ENCODE measurements around the gene TTC28. TPM values are rescaled to one million over a fixed set of nuclear protein-coding genes. Genes with fewer than 3 reads are reported as not detected.
"Not testable (repeated sequence)": the region's sequence is repeated elsewhere in the genome, so short reads cannot be mapped to it uniquely, and the experiment has no call there.

TTC28 gene
- total RNA-seq, 1 experiment from 2014 or later, result 11.2 TPM

GRCh38 chr22:28630177-28630574 is 49.5 kb downstream of the TTC28 start:
- no peaks in the 10 kb centered on the region for H3K4me1 ChIP-seq (ENCODE audit: low read length)
- no peak overlapping the region for H2AFZ ChIP-seq (ENCODE audit: low read length)
- no peaks in the 10 kb centered on the region for H4K20me1 ChIP-seq (ENCODE audit: insufficient read depth, low read depth, low read length)

GRCh38 chr22:28629420-28630176 is 50.0 kb downstream of the TTC28 start:
- Histone ChIP-seq H3K9me3 (ENCODE audit: low read length) (no peaks in the 10 kb centered on the region), H3K9me2 (replicated peaks; ENCODE audit: insufficient read depth, low read length) (no peaks in the 10 kb centered on the region), H4K20me1 (ENCODE audit: insufficient read depth, low read depth, low read length) (no peaks in the 10 kb centered on the region), H3K4me3 (ENCODE audit: low read length) (no peak overlapping the region), H3K79me2 (ENCODE audit: low read length) (no peaks in the 10 kb centered on the region), H3K36me3 (ENCODE audit: insufficient read depth, low read length) (no peaks in the 10 kb centered on the region), H3K27ac (ENCODE audit: low read length) (no peak overlapping the region), H3K4me1 (ENCODE audit: low read length) (no peaks in the 10 kb centered on the region), H3K4me2 (ENCODE audit: low read depth, low read length, poor library complexity, severe bottlenecking) (no peak overlapping the region), H3K9ac (ENCODE audit: low read length) (no peak overlapping the region), H3K27me3 (ENCODE audit: low read length) (no peaks in the 10 kb centered on the region), H2AFZ (ENCODE audit: low read length) (no peak overlapping the region)
- DNase-seq, result no peak

More at GRCh38 chr22:28630177-28630574, 49.5 kb downstream of the TTC28 start:
- Histone ChIP-seq H3K4me2 (ENCODE audit: low read depth, low read length, poor library complexity, severe bottlenecking) (no peak overlapping the region), H3K4me3 (ENCODE audit: low read length) (no peak overlapping the region), H3K9me2 (replicated peaks; ENCODE audit: insufficient read depth, low read length) (no peaks in the 10 kb centered on the region), H3K36me3 (ENCODE audit: insufficient read depth, low read length) (no peaks in the 10 kb centered on the region), H3K9me3 (ENCODE audit: low read length) (no peaks in the 10 kb centered on the region), H3K27ac (ENCODE audit: low read length) (no peak overlapping the region), H3K79me2 (ENCODE audit: low read length) (no peaks in the 10 kb centered on the region), H3K27me3 (ENCODE audit: low read length) (no peaks in the 10 kb centered on the region), H3K9ac (ENCODE audit: low read length) (no peak overlapping the region)
- no peak for DNase-seq

- no peak overlapping the region for H2AFZ ChIP-seq (ENCODE audit: low read length)
- no peak overlapping the region for H3K9ac ChIP-seq (ENCODE audit: low read length)
- no peaks in the 10 kb centered on the region for H3K4me1 ChIP-seq (ENCODE audit: low read length)
- H4K20me1 ChIP-seq (ENCODE audit: insufficient read depth, low read depth, low read length), result 0 out of 2 replicates have a peak, but pooled peaks cover 5% of the 10 kb centered on the region
- H3K79me2 ChIP-seq (ENCODE audit: low read length), result no peaks in the 10 kb centered on the region
- no peaks in the 10 kb centered on the region for H3K27me3 ChIP-seq (ENCODE audit: low read length)
- no peak for DNase-seq
- no peaks in the 10 kb centered on the region for H3K9me2 ChIP-seq (replicated peaks; ENCODE audit: insufficient read depth, low read length)
- H3K27ac ChIP-seq (ENCODE audit: low read length), result no peak overlapping the region
- no peaks in the 10 kb centered on the region for H3K36me3 ChIP-seq (ENCODE audit: insufficient read depth, low read length)
- H3K9me3 ChIP-seq (ENCODE audit: low read length), result no peaks in the 10 kb centered on the region
- no peak overlapping the region for H3K4me2 ChIP-seq (ENCODE audit: low read depth, low read length, poor library complexity, severe bottlenecking)
- H3K4me3 ChIP-seq (ENCODE audit: low read length), result no peak overlapping the region
Measured at GRCh38 chr22:28628766-28629165, 50.9 kb downstream of the TTC28 start.

- Histone ChIP-seq H3K9ac (ENCODE audit: low read length) (no peak overlapping the region), H3K27me3 (ENCODE audit: low read length) (no peaks in the 10 kb centered on the region), H3K9me3 (ENCODE audit: low read length) (no peaks in the 10 kb centered on the region), H3K4me2 (ENCODE audit: low read depth, low read length, poor library complexity, severe bottlenecking) (no peak overlapping the region), H3K4me3 (ENCODE audit: low read length) (no peak overlapping the region), H3K4me1 (ENCODE audit: low read length) (no peaks in the 10 kb centered on the region), H3K79me2 (ENCODE audit: low read length) (no peaks in the 10 kb centered on the region), H2AFZ (ENCODE audit: low read length) (no peak overlapping the region), H3K9me2 (replicated peaks; ENCODE audit: insufficient read depth, low read length) (no peaks in the 10 kb centered on the region), H3K36me3 (ENCODE audit: insufficient read depth, low read length) (no peaks in the 10 kb centered on the region), H4K20me1 (ENCODE audit: insufficient read depth, low read depth, low read length) (0 out of 2 replicates have a peak, but pooled peaks cover 5% of the 10 kb centered on the region), H3K27ac (ENCODE audit: low read length) (no peak overlapping the region)
- DNase-seq, result no peak
Measured at GRCh38 chr22:28627791-28628190, 51.8 kb downstream of the TTC28 start.

- H3K4me3 ChIP-seq (ENCODE audit: low read length), result no peak overlapping the region
- no peak overlapping the region for H2AFZ ChIP-seq (ENCODE audit: low read length)
Measured at GRCh38 chr22:28620244-28620922, 59.3 kb downstream of the TTC28 start.

GRCh38 chr22:28619236-28619635 is 60.4 kb downstream of the TTC28 start:
- Histone ChIP-seq H3K36me3 (ENCODE audit: insufficient read depth, low read length) (no peaks in the 10 kb centered on the region), H3K9me3 (ENCODE audit: low read length) (no peaks in the 10 kb centered on the region), H3K27ac (ENCODE audit: low read length) (no peak overlapping the region), H3K79me2 (ENCODE audit: low read length) (no peaks in the 10 kb centered on the region), H3K9ac (ENCODE audit: low read length) (no peak overlapping the region), H3K9me2 (replicated peaks; ENCODE audit: insufficient read depth, low read length) (no peaks in the 10 kb centered on the region), H3K27me3 (ENCODE audit: low read length) (no peaks in the 10 kb centered on the region), H3K4me2 (ENCODE audit: low read depth, low read length, poor library complexity, severe bottlenecking) (no peak overlapping the region), H3K4me1 (ENCODE audit: low read length) (no peaks in the 10 kb centered on the region), H4K20me1 (ENCODE audit: insufficient read depth, low read depth, low read length) (0 out of 2 replicates have a peak, but pooled peaks cover 9% of the 10 kb centered on the region), H2AFZ (ENCODE audit: low read length) (no peak overlapping the region), H3K4me3 (ENCODE audit: low read length) (no peak overlapping the region)
- no peak for DNase-seq

More at GRCh38 chr22:28620244-28620922, 59.3 kb downstream of the TTC28 start:
- Histone ChIP-seq H3K4me2 (ENCODE audit: low read depth, low read length, poor library complexity, severe bottlenecking) (no peak overlapping the region), H3K9ac (ENCODE audit: low read length) (no peak overlapping the region), H3K36me3 (ENCODE audit: insufficient read depth, low read length) (no peaks in the 10 kb centered on the region), H3K27ac (ENCODE audit: low read length) (no peak overlapping the region), H4K20me1 (ENCODE audit: insufficient read depth, low read depth, low read length) (0 out of 2 replicates have a peak, but pooled peaks cover 9% of the 10 kb centered on the region), H3K4me1 (ENCODE audit: low read length) (no peaks in the 10 kb centered on the region), H3K79me2 (ENCODE audit: low read length) (no peaks in the 10 kb centered on the region), H3K9me2 (replicated peaks; ENCODE audit: insufficient read depth, low read length) (no peaks in the 10 kb centered on the region), H3K27me3 (ENCODE audit: low read length) (no peaks in the 10 kb centered on the region), H3K9me3 (ENCODE audit: low read length) (no peaks in the 10 kb centered on the region)
- DNase-seq, result no peak

- H3K9me3 ChIP-seq (ENCODE audit: low read length); H3K4me2 ChIP-seq (ENCODE audit: low read depth, low read length, poor library complexity, severe bottlenecking); H3K9me2 ChIP-seq (replicated peaks; ENCODE audit: insufficient read depth, low read length); H3K4me3 ChIP-seq (ENCODE audit: low read length); H3K4me1 ChIP-seq (ENCODE audit: low read length); H3K36me3 ChIP-seq (ENCODE audit: insufficient read depth, low read length); H3K27me3 ChIP-seq (ENCODE audit: low read length); H4K20me1 ChIP-seq (ENCODE audit: insufficient read depth, low read depth, low read length); H2AFZ ChIP-seq (ENCODE audit: low read length); DNase-seq; H3K27ac ChIP-seq (ENCODE audit: low read length); H3K79me2 ChIP-seq (ENCODE audit: low read length); H3K9ac ChIP-seq (ENCODE audit: low read length): not testable (repeated sequence)
Measured at GRCh38 chr22:28615423-28615822, 64.2 kb downstream of the TTC28 start.

- Histone ChIP-seq H3K9ac (ENCODE audit: low read length) (no peak overlapping the region), H3K36me3 (ENCODE audit: insufficient read depth, low read length) (no peaks in the 10 kb centered on the region), H3K27ac (ENCODE audit: low read length) (no peak overlapping the region), H2AFZ (ENCODE audit: low read length) (no peak overlapping the region), H3K4me2 (ENCODE audit: low read depth, low read length, poor library complexity, severe bottlenecking) (no peak overlapping the region), H3K9me2 (replicated peaks; ENCODE audit: insufficient read depth, low read length) (no peaks in the 10 kb centered on the region), H3K4me1 (ENCODE audit: low read length) (no peaks in the 10 kb centered on the region), H3K79me2 (ENCODE audit: low read length) (no peaks in the 10 kb centered on the region), H4K20me1 (ENCODE audit: insufficient read depth, low read depth, low read length) (peaks cover 14% of the 10 kb centered on the region; the same call in 1 of the 2 replicates), H3K9me3 (ENCODE audit: low read length) (no peaks in the 10 kb centered on the region), H3K27me3 (ENCODE audit: low read length) (no peaks in the 10 kb centered on the region), H3K4me3 (ENCODE audit: low read length) (no peak overlapping the region)
- no peak for DNase-seq
Measured at GRCh38 chr22:28609921-28610320, 69.7 kb downstream of the TTC28 start.
